ENCODE data around the gene CCNI. TPM values are rescaled to one million over a fixed set of nuclear protein-coding genes. Genes with fewer than 3 reads are reported as not detected.

Gene CCNI
- polyA plus RNA-seq, 1 experiment, result 85.1 TPM

DNA sequence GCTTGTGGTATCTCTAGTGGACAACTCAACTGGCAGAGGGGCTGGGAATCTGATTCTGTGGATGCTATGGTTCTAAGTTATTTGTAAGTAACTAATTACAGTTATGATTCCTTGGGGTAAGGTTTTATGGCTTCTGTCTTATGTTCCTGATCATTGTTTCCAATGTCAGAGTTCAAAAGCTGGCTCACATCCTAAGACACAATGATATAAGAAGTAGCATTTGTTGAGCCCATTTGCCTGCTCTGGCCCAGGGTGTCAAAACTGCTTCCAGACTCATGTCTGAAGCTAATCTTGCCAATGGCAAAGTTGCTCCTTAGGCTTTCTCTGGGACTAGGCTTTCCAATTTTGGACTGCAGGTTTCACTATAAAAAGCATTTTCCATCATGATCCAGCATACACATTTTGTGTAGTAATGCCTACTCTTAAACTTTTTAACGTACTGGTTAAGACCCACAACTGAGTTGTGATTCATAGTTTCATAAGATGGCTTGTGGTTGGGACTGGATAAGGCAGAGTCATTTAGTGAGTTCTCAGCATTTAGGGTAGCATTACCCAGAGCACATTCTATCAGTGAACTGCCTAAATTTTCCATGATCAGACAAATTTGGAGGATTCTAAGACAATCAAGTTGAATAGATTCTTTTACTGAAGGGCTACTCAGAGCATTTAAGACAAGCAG lies 50.0 kb downstream of the CCNI start:
- POLR2A ChIA-PET, result no interaction called here
- TF ChIP-seq, protein P1, sequence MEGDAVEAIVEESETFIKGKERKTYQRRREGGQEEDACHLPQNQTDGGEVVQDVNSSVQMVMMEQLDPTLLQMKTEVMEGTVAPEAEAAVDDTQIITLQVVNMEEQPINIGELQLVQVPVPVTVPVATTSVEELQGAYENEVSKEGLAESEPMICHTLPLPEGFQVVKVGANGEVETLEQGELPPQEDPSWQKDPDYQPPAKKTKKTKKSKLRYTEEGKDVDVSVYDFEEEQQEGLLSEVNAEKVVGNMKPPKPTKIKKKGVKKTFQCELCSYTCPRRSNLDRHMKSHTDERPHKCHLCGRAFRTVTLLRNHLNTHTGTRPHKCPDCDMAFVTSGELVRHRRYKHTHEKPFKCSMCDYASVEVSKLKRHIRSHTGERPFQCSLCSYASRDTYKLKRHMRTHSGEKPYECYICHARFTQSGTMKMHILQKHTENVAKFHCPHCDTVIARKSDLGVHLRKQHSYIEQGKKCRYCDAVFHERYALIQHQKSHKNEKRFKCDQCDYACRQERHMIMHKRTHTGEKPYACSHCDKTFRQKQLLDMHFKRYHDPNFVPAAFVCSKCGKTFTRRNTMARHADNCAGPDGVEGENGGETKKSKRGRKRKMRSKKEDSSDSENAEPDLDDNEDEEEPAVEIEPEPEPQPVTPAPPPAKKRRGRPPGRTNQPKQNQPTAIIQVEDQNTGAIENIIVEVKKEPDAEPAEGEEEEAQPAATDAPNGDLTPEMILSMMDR (IDR thresholded peaks at IDR 0.05; ENCODE audit: insufficient read depth, low read depth, low read length), result no peak
- no peak for DNase-seq (ENCODE audit: low read depth)
- CTCF ChIA-PET, result interaction anchor here (1.1 kb wide), 2 partner anchors 10 to 57 kb away, joined by 3 read pairs; no protein-coding TSS in a partner anchor
- H3K27me3 ChIP-seq (ENCODE audit: control insufficient read depth, insufficient read depth, low read length), result no peaks in the 10 kb centered on the region
- H3K36me3 ChIP-seq (ENCODE audit: control insufficient read depth, insufficient read depth, low read length), result peaks cover 38% of the 10 kb centered on the region
- no peak overlapping the region for H3K4me3 ChIP-seq (ENCODE audit: low read depth, low read length)

DNA sequence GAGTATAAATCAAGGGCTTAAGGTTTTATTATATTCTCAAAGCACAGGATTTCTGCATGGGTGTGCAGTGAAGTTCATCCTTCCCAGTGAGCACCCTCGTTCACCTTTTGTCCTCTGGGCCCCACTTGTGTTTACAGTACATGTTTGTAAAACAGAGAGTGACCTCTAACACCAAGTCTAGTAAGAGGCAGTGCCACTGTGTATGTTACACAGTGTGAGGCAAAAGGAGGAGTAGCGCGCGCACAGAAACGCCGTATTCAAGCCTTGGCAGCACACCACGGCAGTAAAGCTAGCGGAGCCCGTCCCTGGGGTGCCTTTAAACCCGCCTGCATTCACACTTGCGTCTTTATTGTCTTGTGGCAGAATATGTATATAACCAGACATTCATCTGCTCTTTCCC lies 51.9 kb downstream of the CCNI start:
- DNase-seq (ENCODE audit: low read depth), result no peak
- ChIA-PET CTCF (no interaction called here), POLR2A (interaction anchor here (0.5 kb wide), 1 partner anchor 251 kb away, joined by 3 read pairs; no protein-coding TSS in a partner anchor)
- H3K36me3 ChIP-seq (ENCODE audit: control insufficient read depth, insufficient read depth, low read length), result peaks cover 43% of the 10 kb centered on the region
- no peaks in the 10 kb centered on the region for H3K27me3 ChIP-seq (ENCODE audit: control insufficient read depth, insufficient read depth, low read length)
- H3K4me3 ChIP-seq (ENCODE audit: low read depth, low read length), result no peak overlapping the region
- TF ChIP-seq, protein P1 (IDR thresholded peaks at IDR 0.05; ENCODE audit: insufficient read depth, low read depth, low read length), result no peak

DNA sequence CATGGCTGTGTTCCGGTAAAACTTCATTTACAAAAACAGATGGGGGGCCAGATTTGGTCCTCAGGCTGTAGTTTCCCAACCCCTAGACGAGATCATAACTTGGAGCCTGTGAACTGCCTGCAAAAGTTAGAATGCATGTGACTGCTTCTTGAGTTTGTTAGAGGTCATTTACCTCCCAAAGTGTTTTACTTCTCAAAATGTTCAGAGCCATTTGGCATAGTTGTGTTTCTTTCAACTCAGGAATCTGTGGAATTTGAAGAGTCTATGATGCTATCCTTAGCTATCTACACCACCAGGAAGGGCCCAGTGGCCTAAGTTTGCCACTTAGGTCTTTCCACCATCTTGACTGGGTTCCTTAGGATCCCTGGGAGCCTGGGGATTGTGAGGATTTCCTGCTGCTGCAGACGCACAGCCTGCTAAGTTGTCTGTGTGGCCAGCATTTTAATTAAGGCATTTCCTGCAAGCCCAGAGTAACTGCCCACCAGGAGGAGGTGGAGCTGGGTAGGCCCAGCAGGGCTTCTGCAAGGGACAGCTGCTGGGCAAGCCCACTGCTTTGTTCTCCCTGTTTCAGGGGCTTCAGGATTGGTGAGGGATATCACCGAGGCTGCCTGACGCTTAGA lies 53.1 kb downstream of the CCNI start:
- TF ChIP-seq, protein P1 (IDR thresholded peaks at IDR 0.05; ENCODE audit: insufficient read depth, low read depth, low read length), result no peak
- CTCF ChIA-PET, result interaction anchor here (0.9 to 1.9 kb wide), 2 partner anchors 11 to 13 kb away, joined by 4 to 9 read pairs; no protein-coding TSS in a partner anchor
- Histone ChIP-seq H3K36me3 (ENCODE audit: control insufficient read depth, insufficient read depth, low read length) (peaks cover 39% of the 10 kb centered on the region), H3K4me3 (ENCODE audit: low read depth, low read length) (no peak overlapping the region), H3K27me3 (ENCODE audit: control insufficient read depth, insufficient read depth, low read length) (no peaks in the 10 kb centered on the region)
- DNase-seq (ENCODE audit: low read depth), result peak; percentile 71
- POLR2A ChIA-PET, result interaction anchor here (0.5 kb wide), 1 partner anchor 972 kb away, joined by 3 read pairs; no protein-coding TSS in a partner anchor

DNA sequence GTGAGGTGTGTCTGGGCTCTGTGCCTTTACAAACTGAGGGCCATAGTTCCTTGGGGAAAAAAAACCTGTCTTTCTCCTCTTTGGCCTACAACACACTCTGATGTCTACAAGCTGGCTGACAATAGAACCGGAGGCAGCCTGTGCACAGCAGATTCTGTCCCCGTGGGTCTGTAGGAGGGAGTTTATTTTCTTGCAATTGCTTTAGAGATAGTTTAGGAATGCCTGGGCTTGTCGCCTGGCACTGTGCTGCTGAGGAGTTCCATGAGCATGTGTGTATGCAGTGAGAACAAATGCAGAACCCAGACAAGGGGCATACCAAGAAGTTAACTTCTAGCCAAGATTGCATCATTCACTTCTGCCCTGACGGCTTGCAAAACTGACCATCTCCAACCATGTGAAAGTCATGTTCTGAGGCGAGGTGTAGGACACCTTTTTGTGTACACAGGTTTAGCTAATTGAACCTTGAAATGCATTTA lies 54.1 kb downstream of the CCNI start:
- CTCF ChIA-PET, result interaction anchor here (1.2 to 1.9 kb wide), 2 partner anchors 10 to 17 kb away, joined by 3 to 9 read pairs; no protein-coding TSS in a partner anchor
- H3K4me3 ChIP-seq (ENCODE audit: low read depth, low read length), result no peak overlapping the region
- POLR2A ChIA-PET, result interaction anchor here (0.6 kb wide), 1 partner anchor 20 kb away, joined by 3 read pairs; no protein-coding TSS in a partner anchor
- H3K36me3 ChIP-seq (ENCODE audit: control insufficient read depth, insufficient read depth, low read length), result peaks cover 41% of the 10 kb centered on the region
- TF ChIP-seq, protein P1 (IDR thresholded peaks at IDR 0.05; ENCODE audit: insufficient read depth, low read depth, low read length), result no peak
- H3K27me3 ChIP-seq (ENCODE audit: control insufficient read depth, insufficient read depth, low read length), result no peaks in the 10 kb centered on the region
- DNase-seq (ENCODE audit: low read depth), result peak; percentile 81

DNA sequence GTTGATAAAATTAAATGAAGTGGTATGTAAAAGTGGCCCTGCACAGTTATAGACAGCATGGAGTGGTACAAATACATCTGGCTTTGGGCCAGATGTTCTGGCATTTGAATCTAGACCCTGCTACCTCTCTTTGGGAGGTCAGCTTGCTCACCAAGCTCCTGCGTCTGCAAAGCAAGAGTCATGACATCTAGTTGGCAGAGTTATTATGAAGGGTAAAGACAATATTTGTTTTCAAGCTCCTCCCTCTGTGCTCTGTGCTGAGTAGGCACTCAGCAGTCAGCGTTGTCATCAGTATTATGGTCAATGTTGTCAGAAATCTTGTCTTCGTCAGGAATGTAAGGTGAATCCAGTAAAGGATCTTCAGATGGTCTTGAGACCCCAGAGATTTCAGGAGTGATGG lies 55.8 kb downstream of the CCNI start:
- POLR2A ChIA-PET, result interaction anchor here (0.5 kb wide), 1 partner anchor 40 kb away, joined by 3 read pairs; no protein-coding TSS in a partner anchor

More for the DNA sequence above, 55.8 kb downstream of the CCNI start:
- H3K27me3 ChIP-seq (ENCODE audit: control insufficient read depth, insufficient read depth, low read length), result no peaks in the 10 kb centered on the region
- H3K4me3 ChIP-seq (ENCODE audit: low read depth, low read length), result no peak overlapping the region
- DNase-seq (ENCODE audit: low read depth), result no peak
- CTCF ChIA-PET, result interaction anchor here (0.7 kb wide), 1 partner anchor 8 kb away, joined by 4 read pairs; no protein-coding TSS in a partner anchor
- peaks cover 47% of the 10 kb centered on the region for H3K36me3 ChIP-seq (ENCODE audit: control insufficient read depth, insufficient read depth, low read length)
- TF ChIP-seq, protein P1 (IDR thresholded peaks at IDR 0.05; ENCODE audit: insufficient read depth, low read depth, low read length), result no peak
